Left lung (tissue), 10 donors: ENCODE data around the gene GIPR. TPM values are rescaled to one million over a fixed set of nuclear protein-coding genes. Genes with fewer than 3 reads are reported as not detected.

Experiments used
- ATAC-seq: fragments of 200-7000 bp; cut with Tn5 transposase; one replicate; pipeline ENCODE4 v1.9.1; 2020; ENCODE audit warnings: moderate library complexity
- DNase-seq, 4 donors: peaks; one replicate each; pipeline ENCODE4 v3.0.0-alpha.2; 2013 to 2020
- H3K27ac ChIP-seq, 2 donors: fragments of 200-600 bp; sonication (generic) in 1 of 2; one replicate each; pipeline versions ENCODE4 v1.5.0 to v1.8.0; 2020 to 2021
- H3K27me3 ChIP-seq, 2 donors: fragments of 200-600 bp; sonication (generic) in 1 of 2; one replicate each; pipeline versions ENCODE4 v1.5.0 to v1.8.0; 2020 to 2021
- H3K36me3 ChIP-seq, 2 donors: fragments of 200-600 bp; sonication (generic) in 1 of 2; one replicate each; pipeline versions ENCODE4 v1.5.0 to v1.8.0; 2020 to 2021
- H3K4me1 ChIP-seq, 2 donors: fragments of 200-600 bp; one replicate each; pipeline ENCODE4 v1.8.0; 2021
- H3K4me3 ChIP-seq, 2 donors: fragments of 200-600 bp; sonication (generic) in 1 of 2; one replicate each; pipeline versions ENCODE4 v1.5.0 to v1.8.0; 2020 to 2021; ENCODE audit warnings: mild to moderate bottlenecking in 1 of 2
- H3K9me3 ChIP-seq, 2 donors: fragments of 200-600 bp; sonication (generic) in 1 of 2; one replicate each; pipeline versions ENCODE4 v1.5.0 to v1.8.0; 2020 to 2021
- intact Hi-C, 2 donors: fragments of 100-400 bp; cut with DNase I; formaldehyde crosslinking; loops; one replicate each; pipeline versions ENCODE4 v1.11.2 to v1.14.2; 2022
- polyA plus RNA-seq, 6 donors: library from polyadenylated mRNA; unstranded; fragments of 120-200 nt; gene quantifications; one replicate each; pipeline ENCODE4 v1.2.1, GENCODE V29; 2013; ENCODE audit not compliant: insufficient read length in 6 of 6
- total RNA-seq, 2 donors: library from RNA; stranded (reverse); fragmentation: NEBNext Ultra II Directional; extraction: Animal tissue kit (Norgen Biotek cat#: 25700); gene quantifications; one replicate each; pipeline ENCODE4 v1.2.1, GENCODE V29; 2021
- TF ChIP-seq, protein P1 (sequence below), 2 donors: fragments of 200-600 bp; sonication (generic) in 1 of 2; IDR thresholded peaks; one replicate each; pipeline versions ENCODE4 v1.5.0 to v1.8.0; 2021; ENCODE audit warnings: antibody characterized with exemption in 2 of 2
- donor health status: DM: no; HTN: yes; CAD: no.
- donor health status: DM: no; HTN: no; CAD: no.

Gene GIPR
- total and polyA plus RNA-seq, 8 donors, result 2.8 to 9.7 (median 5.3) TPM

DNA sequence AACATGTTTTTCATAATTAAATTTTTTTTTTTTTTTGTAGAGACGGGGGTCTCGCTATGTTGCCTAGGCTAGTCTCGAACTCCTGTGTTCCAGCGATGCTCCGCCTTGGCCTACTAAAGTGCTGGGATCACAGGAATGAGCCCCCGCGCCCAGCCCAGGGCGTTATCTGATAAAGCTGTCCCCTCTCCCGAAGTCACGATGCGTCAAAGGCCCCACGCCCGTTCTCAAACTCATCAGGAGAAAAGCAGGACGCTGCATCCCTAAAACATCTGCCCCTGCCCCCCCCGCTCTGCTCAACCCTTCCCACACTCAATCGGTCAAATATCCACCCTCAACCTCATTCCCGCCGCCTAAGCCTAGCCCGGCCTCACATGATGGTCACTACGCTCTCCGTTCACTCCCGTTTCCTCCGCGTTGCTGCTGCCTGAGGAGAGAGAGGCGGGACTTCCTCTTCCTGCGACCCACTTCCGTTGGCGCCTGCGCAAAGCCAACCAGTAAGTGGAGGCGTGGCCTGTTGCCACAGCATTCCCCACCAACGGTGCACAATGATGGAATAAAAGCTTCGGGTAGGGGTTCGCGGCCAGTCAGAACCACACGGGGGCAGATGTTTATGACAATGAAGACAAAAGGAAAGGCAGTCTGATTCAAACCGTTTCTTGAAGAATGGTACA, 23.6 kb downstream of the GIPR start, which contains the start of gene SNRPD2:
TSS of gene SNRPD2 (minus strand) at position 438 of the 671 bp plus-strand sequence. CDS start at position 373, 65 bp downstream.
- ATAC-seq, result peak; percentile 82

DNA sequence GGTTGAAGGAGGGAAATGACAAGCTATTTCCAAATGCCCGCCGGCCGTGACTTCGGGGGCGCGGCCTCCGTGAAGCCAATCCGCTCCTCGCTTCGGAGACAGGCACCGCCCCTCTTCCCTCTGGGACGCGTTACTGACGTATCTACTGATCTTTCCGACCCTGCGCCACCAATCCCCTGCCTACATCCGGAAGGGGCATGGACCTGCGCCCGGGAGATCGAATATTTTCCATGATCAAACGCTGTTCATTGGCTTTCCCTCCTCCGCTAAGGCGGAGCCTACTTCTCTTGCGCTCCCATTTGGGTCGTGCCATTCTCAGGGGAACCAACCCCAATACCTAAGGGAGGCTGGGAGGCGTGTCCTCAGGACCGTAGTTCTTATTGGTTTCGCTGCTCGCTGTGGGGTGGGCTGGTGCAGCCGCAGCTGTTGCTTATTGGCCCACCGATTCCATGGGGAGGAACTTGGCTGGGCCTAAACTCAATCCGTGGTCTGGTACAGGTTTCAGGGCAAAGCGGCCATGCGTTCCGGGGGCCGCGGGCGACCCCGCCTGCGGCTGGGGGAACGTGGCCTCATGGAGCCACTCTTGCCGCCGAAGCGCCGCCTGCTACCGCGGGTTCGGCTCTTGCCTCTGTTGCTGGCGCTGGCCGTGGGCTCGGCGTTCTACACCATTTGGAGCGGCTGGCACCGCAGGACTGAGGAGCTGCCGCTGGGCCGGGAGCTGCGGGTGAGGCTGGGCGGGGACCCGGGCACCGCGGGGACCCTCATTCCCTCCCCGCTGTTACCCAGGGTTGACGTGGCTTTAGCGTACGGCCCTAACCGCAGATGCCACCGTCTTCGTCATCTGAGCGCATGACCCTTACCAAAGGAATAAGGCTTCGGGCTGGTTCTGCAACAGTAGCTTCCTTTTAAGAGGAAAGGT, 24.4 kb downstream of the GIPR start, which contains the start of gene QPCTL:
TSS of gene QPCTL (plus strand) at position 480 of the 919 bp plus-strand sequence. CDS start at position 518, 38 bp downstream.
- Histone ChIP-seq H3K4me1 (peaks cover 13 to 17% of the 10 kb centered on the region in 2 donors), H3K27ac (peak within 1 kb of the TSS; percentile 88 to 96), H3K4me3 (peak within 1 kb of the TSS; percentile 92), H3K36me3 (peaks cover 0 to 24% of the 10 kb centered on the region in 2 donors), H3K9me3 (no peaks in the 10 kb centered on the region), H3K27me3 (no peaks in the 10 kb centered on the region)
- ATAC-seq, result peak; percentile 95
- intact Hi-C loops, result no loop called here
- DNase-seq, result peak; percentile 95 to 99 (median 98)
- TF ChIP-seq, protein P1, sequence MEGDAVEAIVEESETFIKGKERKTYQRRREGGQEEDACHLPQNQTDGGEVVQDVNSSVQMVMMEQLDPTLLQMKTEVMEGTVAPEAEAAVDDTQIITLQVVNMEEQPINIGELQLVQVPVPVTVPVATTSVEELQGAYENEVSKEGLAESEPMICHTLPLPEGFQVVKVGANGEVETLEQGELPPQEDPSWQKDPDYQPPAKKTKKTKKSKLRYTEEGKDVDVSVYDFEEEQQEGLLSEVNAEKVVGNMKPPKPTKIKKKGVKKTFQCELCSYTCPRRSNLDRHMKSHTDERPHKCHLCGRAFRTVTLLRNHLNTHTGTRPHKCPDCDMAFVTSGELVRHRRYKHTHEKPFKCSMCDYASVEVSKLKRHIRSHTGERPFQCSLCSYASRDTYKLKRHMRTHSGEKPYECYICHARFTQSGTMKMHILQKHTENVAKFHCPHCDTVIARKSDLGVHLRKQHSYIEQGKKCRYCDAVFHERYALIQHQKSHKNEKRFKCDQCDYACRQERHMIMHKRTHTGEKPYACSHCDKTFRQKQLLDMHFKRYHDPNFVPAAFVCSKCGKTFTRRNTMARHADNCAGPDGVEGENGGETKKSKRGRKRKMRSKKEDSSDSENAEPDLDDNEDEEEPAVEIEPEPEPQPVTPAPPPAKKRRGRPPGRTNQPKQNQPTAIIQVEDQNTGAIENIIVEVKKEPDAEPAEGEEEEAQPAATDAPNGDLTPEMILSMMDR (IDR thresholded peaks at IDR 0.05), result no peak

More for the DNA sequence above, 23.6 kb downstream of the GIPR start, which contains the start of gene SNRPD2:
- Histone ChIP-seq H3K4me1 (peaks cover 13 to 17% of the 10 kb centered on the region in 2 donors), H3K27ac (peak within 1 kb of the TSS; percentile 88 to 96), H3K4me3 (peak within 1 kb of the TSS; percentile 92), H3K9me3 (no peaks in the 10 kb centered on the region), H3K27me3 (no peaks in the 10 kb centered on the region), H3K36me3 (peaks cover 0 to 28% of the 10 kb centered on the region in 2 donors)
- intact Hi-C loops, result no loop called here
- TF ChIP-seq, protein P1 (IDR thresholded peaks at IDR 0.05), result no peak
- DNase-seq, result peak; percentile 94 to 96 (median 96)

DNA sequence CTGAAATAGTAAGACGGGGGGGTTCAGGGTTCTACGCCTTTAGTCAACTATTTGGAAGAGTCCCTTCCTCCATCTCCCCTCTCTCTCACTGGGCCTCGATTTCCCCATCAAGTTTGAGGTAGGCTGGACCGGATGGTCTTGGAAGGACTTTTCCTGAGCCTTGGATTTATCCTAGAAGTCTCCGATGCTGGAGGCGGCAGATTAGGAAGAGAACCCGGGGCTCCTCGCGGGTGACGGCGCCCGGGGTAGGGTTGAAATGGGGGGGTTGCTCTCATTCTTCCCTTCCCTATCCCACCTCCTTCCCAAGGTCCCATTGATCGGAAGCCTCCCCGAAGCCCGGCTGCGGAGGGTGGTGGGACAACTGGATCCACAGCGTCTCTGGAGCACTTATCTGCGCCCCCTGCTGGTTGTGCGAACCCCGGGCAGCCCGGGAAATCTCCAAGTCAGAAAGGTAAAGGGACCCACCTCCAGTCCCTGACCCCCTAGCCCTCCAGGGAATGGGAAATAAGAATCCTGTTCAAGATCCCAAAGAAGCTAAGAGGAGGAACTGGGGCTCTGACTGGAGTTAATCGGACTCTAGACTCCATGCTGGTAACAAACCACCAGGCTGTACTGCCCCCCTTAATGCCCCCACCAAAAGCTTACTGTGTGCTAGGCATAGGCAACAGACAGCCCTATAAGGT, 25.2 kb downstream of the GIPR start:
- Histone ChIP-seq H3K4me1 (peaks cover 13 to 17% of the 10 kb centered on the region in 2 donors), H3K27ac (peak overlapping the region; percentile 88 to 96), H3K36me3 (peaks cover 0 to 20% of the 10 kb centered on the region in 2 donors), H3K27me3 (no peaks in the 10 kb centered on the region), H3K9me3 (no peaks in the 10 kb centered on the region), H3K4me3 (peak overlapping the region; percentile 92)
- DNase-seq (peak in 3 of 4 donors; percentile 76 to 93 (median 77)), ATAC-seq (peak; percentile 40)
- intact Hi-C loops, result no loop called here
- TF ChIP-seq, protein P1 (IDR thresholded peaks at IDR 0.05), result peak; percentile 83 to 86

DNA sequence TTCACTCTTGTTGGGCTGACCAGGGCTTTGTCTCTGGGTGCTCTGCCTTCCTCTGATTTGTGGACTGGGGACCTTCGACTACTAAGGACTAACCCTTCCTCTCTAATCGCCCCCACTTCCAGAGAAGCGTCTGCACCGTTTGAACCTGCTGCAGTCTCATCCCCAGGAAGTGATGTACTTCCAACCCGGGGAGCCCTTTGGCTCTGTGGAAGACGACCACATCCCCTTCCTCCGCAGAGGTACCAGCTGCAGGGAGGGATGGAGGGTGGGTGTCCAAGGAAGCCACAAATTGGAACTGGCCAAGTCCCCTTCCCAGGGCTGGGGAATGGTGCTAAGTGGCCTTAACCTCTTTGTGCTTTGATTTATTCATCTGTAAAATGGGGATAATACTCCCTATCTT, 33.7 kb downstream of the GIPR start:
- TF ChIP-seq, protein P1 (IDR thresholded peaks at IDR 0.05), result no peak
- intact Hi-C loops, result no loop called here
- ATAC-seq, result no peak
- Histone ChIP-seq H3K27ac (no peak overlapping the region), H3K4me1 (no peaks in the 10 kb centered on the region), H3K36me3 (peaks cover 0 to 47% of the 10 kb centered on the region in 2 donors), H3K27me3 (no peaks in the 10 kb centered on the region), H3K9me3 (no peaks in the 10 kb centered on the region), H3K4me3 (no peak overlapping the region)
- DNase-seq, result no peak
